ENCODE data around the gene PRMT6.
"Not testable (repeated sequence)": the region's sequence is repeated elsewhere in the genome, so short reads cannot be mapped to it uniquely, and the experiment has no call there.

Gene PRMT6

DNA sequence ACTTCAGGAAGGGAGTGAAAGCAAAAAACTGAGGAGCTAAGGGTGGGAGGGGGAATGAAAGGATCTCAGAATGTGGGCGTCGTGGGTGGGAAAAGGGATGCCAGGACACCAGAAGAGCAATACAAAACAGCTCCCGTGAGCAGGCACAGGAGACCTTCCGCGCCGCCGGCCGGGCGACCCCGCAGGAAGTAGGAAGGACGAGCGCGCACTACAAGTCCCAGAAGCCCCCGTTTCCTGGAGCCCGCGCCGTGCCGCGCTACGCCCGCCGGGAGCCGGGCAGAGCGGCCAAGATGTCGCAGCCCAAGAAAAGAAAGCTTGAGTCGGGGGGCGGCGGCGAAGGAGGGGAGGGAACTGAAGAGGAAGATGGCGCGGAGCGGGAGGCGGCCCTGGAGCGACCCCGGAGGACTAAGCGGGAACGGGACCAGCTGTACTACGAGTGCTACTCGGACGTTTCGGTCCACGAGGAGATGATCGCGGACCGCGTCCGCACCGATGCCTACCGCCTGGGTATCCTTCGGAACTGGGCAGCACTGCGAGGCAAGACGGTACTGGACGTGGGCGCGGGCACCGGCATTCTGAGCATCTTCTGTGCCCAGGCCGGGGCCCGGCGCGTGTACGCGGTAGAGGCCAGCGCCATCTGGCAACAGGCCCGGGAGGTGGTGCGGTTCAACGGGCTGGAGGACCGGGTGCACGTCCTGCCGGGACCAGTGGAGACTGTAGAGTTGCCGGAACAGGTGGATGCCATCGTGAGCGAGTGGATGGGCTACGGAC, at the start of gene PRMT6:
Gene PRMT6 (plus strand): TSS at position 249 of the 771 bp plus-strand sequence. CDS start 42 bp downstream, at position 291.
- DNase-seq (ENCODE audit: low spot score): peak; percentile 81

GRCh38 chr1:107009281-107009680, 47.2 kb upstream of the PRMT6 start:
- DNase-seq (ENCODE audit: low spot score): peak; percentile 8

GRCh38 chr1:107010582-107010981, 45.9 kb upstream of the PRMT6 start:
- DNase-seq (ENCODE audit: low spot score): no peak

- no peak for DNase-seq (ENCODE audit: low spot score)
Measured at GRCh38 chr1:107016376-107016978, 40.0 kb upstream of the PRMT6 start.

DNA sequence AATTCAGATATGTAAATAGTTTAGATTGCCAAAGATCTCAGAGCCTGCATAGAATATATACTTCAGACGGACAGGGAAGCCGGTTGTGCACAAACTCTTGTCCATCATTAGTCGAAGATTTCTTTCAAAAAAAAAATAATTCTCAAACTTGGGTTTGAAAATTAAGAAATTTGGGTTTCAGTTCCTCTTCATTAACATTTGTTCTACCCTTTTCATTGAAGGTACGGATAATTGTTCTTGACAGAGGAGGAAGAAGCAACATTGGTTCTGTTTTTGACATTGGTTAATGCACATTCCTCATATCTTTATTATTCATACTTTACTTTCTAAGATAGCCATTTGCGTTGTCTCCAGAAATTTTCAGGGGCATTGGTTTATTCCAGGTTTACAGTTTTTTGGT, 38.0 kb upstream of the PRMT6 start:
- DNase-seq (ENCODE audit: low spot score): no peak

DNA sequence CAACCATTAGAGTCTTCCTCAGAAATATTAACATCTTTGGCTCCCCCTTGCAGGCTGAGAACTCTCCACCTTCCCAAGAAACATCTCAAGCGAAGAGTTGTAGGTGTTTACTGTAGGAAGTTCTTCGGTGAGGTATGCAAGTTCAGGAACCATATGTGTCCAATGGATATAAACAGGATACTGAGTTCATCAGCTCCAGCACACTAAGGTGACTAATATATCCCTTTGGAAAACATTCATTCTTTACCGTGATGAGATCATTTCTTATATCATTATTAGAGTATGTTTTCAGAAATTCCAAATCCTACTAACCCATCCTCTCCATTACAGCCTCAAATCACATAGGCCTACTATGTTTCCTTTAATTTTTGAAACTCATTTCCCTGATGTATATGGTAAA, 37.3 kb upstream of the PRMT6 start:
- no peak for DNase-seq (ENCODE audit: low spot score)

- not testable (repeated sequence) for DNase-seq (ENCODE audit: low spot score)
Measured at GRCh38 chr1:107038874-107039273, 17.6 kb upstream of the PRMT6 start.

GRCh38 chr1:107044310-107045220, 11.9 kb upstream of the PRMT6 start:
- not testable (repeated sequence) for DNase-seq (ENCODE audit: low spot score)

- DNase-seq (ENCODE audit: low spot score): peak; percentile 23
Measured at GRCh38 chr1:107047602-107048001, 8.9 kb upstream of the PRMT6 start.

DNA sequence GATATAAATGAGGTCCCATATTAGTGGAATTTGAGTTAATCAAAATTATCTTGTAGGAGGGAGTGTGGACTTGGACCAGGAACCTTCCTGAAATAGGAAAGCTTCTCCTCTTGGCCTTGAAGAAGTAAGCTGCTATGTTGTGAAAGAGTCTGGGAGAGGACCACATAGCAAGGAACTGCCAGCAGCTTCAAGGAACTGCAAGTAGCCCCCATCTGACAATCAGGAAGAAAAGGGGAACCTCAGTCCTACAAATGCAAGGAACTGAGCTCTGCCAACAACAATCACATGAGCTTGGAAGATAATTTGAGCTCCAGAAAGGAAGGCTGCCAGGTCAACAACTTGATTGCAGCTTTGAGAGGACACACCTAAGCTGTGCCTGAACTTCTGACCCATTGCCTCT, 8.2 kb upstream of the PRMT6 start:
- no peak for DNase-seq (ENCODE audit: low spot score)

DNA sequence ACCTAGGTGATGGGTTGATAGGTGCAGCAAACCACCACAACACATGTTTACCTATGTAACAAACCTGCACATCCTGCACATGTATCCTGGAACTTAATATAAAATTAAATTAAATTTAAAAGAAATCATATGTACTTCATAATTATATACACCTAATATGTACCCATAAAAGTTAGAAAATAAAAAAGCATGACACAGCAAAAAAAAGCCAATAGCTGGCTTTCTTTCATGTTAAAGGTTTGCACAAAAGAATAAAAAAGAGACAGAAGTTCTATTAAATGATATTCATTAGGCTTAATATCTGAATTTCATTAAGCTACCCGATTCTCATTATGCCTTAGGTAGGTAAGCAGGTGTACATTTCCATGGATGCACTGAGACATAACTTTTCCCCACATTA, 5.2 kb upstream of the PRMT6 start:
- no peak for DNase-seq (ENCODE audit: low spot score)

GRCh38 chr1:107055919-107056425, 502 bp upstream of the PRMT6 start:
- DNase-seq (ENCODE audit: low spot score): not testable (repeated sequence)

DNA sequence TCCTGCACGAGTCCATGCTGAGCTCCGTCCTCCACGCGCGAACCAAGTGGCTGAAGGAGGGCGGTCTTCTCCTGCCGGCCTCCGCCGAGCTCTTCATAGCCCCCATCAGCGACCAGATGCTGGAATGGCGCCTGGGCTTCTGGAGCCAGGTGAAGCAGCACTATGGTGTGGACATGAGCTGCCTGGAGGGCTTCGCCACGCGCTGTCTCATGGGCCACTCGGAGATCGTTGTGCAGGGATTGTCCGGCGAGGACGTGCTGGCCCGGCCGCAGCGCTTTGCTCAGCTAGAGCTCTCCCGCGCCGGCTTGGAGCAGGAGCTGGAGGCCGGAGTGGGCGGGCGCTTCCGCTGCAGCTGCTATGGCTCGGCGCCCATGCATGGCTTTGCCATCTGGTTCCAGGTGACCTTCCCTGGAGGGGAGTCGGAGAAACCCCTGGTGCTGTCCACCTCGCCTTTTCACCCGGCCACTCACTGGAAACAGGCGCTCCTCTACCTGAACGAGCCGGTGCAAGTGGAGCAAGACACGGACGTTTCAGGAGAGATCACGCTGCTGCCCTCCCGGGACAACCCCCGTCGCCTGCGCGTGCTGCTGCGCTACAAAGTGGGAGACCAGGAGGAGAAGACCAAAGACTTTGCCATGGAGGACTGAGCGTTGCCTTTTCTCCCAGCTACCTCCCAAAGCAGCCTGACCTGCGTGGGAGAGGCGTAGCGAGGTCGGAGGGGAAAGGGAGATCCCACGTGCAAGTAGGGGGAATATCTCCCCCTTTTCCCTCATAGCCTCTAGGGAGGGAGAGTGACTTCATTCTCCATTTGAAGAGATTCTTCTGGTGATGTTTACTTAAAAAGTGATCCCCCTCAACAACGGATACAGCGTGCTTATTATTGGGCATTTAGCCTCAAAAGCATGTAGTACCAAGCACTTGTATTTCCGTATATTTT, 991 bp downstream of the PRMT6 start:
- DNase-seq (ENCODE audit: low spot score): peak; percentile 66

DNA sequence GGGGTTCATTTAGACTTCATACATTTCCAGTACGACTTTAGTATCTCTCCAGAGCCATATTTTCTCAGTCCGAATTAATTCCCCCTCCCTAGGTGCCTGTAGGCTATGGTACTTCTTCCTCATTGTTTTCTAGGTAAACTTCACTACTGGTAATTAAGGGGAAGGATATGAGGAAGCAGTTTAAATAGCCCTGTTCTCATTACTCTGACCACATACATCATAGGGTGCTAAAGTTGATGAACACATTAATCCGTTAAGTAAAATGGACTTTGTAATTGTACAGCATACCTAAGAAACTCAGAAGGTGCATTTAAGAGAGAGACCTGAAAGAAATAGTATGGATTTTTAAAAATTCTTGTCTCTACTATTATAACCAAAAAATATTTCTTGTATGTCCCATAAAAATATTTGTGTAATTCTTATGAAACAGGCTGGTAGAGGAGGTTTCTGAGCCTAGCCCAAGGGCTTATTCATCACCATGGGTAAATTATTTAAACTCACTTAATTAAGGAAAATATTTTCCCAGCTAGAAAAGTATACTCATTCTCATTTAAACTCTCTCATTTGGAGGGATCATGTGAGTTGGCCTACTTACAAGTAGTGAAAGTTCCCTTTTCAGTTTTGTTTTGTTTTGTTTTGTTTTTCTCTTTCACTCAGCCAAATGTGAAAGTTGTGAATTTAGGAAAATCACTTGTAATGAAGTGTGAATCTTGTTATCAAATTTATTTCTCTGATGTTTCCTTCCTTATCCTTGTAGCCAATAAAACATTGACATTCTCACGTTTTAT, 2.0 kb downstream of the PRMT6 start:
- DNase-seq (ENCODE audit: low spot score): peak; percentile 30

GRCh38 chr1:107061886-107062285, 5.4 kb downstream of the PRMT6 start:
- DNase-seq (ENCODE audit: low spot score): no peak

DNA sequence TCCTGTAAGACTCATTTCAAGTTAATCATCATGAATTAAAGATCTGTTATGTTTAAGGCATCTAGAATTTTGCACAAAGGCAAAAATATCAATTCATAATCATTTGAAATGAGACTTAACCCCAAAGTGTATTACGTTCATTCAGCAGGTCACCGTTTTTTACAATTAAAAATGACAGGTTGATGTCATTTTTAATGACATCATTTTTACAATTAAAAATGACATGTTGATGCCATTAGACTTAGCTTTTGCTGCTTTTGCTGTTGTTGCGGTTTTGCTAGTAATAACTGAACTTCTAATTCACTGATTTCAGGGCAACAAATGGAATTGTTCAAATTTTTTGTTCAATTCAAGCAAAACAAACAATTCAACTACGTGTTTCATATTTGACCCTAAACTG, 17.0 kb downstream of the PRMT6 start:
- no peak for DNase-seq (ENCODE audit: low spot score)

DNA sequence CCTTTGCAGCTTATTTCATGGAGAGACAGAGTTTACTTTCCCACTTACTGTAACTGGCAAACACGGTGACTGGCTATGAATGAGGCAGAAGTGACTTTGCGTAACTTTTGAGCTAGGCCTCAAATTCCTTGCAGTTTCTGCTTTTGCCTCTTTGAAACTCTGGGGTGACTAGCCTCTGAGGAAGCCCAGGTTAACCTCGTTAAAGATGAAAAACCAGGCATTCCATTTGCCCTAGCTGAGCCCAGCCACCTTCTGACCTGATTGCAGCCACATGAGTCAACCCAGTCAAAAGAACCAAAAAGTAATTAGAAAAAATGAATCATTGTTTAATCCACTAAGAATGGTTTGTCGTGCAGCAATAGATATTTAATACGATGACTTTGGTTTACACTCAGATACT, 20.4 kb downstream of the PRMT6 start:
- DNase-seq (ENCODE audit: low spot score): no peak

DNA sequence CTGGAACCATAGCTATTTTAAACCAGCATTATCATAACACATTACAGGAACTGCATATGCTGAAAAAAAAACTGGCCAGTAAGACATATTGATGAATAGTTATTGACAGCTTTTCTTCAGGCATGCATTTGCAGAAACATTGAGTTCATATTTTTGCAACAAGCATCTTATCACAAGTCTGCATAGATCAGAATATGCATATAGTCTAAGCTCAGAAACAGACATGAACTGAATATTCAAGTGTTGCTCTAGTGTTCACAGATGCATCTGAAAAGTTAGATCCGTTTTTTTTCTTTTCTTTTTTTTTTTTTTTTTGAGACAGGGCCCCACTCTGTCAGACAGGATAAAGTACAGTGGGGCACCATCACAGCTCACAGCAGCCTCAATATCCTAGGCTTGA, 22.8 kb downstream of the PRMT6 start:
- no peak for DNase-seq (ENCODE audit: low spot score)

DNA sequence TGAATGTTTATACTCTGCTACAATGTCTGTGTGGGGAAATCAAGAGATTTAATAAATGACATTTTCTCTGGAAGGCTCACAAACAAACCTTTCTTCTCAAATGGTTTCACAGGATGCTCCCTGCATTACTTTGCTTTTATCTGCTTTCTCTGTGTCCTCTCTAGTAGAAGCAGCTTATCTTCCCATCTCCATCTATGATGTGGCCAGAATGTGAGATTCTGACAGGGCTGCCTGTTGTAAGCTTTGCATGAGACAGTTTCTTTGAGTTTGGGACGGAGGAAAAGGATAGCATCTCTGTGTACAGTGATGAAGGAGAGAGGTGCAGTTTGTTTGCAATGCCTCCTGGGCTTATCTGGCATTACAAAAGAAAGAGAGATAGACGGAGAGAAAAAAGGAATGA, 24.6 kb downstream of the PRMT6 start:
- DNase-seq (ENCODE audit: low spot score): no peak

DNA sequence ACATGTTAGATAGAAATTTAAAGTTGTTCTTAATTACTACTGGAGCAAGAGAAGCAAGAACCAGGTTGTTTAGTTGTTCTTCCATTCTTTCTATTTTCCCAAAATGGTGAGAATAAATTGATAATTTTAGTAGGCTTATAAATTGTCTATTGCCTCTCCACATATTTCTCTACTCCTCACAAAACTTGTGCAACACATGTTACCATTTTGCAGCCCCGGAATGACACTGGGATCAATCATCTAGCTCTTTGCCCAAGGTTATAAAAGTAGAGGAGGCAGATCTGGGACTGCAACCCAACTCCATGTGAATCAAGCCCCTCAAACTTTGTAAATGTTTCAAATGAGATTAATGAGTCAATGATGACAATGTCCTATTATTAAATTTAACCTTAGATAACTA, 34.9 kb downstream of the PRMT6 start:
- DNase-seq (ENCODE audit: low spot score): no peak

Measured in cerebellar cortex (tissue), 1 donor.